T-helper 1 cell treated with Interleukin-12 subunit alpha and Interleukin-12 subunit beta and Interleukin-4 antibody, amounts not matched to agents 30 μg/mL and 1 μg/mL, for 36 hours (primary cell): ENCODE measurements around the gene GAPDH.
"Not testable (repeated sequence)": the region's sequence is repeated elsewhere in the genome, so short reads cannot be mapped to it uniquely, and the experiment has no call there.

Experiments
- H3K27ac Mint-ChIP-seq: one replicate; pipeline ENCODE4 v1.8.0; 2021; ENCODE audit warnings: mild to moderate bottlenecking, mixed read lengths
- H3K27me3 Mint-ChIP-seq: one replicate; pipeline ENCODE4 v1.8.0; 2021; ENCODE audit warnings: low read depth, mixed read lengths
- H3K36me3 Mint-ChIP-seq: one replicate; pipeline ENCODE4 v1.8.0; 2021; ENCODE audit warnings: low read depth, mixed read lengths
- H3K4me1 Mint-ChIP-seq: one replicate; pipeline ENCODE4 v1.8.0; 2021; ENCODE audit warnings: low read depth, mixed read lengths
- H3K4me3 Mint-ChIP-seq: one replicate; pipeline ENCODE4 v1.8.0; 2021; ENCODE audit warnings: mild to moderate bottlenecking, moderate library complexity, mixed read lengths
- H3K9me3 Mint-ChIP-seq: one replicate; pipeline ENCODE4 v1.8.0; 2021; ENCODE audit warnings: mixed read lengths

The GAPDH gene

DNA sequence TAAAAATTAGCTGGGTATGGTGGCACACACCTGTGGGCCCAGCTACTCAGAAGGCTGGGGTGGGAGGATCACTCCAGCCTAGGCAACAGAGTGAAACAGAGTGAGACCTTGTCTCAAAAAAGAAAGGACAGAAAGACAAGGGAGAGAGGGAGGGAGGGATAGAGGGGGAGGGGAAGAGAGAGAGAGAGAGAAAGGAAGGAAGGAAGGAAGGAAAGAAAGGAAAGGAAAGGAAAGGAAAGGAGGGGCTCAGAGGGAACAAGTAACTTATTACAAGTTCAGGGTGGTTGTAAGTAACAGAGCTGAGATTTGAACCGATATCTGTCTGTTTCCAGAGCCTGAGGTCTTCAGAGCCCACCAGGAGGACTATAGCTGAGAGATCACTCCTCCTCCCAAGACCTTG, 13.2 kb downstream of the GAPDH start:
- Mint-ChIP-seq H3K27ac (no peak overlapping the region), H3K9me3 (no peaks in the 10 kb centered on the region)

DNA sequence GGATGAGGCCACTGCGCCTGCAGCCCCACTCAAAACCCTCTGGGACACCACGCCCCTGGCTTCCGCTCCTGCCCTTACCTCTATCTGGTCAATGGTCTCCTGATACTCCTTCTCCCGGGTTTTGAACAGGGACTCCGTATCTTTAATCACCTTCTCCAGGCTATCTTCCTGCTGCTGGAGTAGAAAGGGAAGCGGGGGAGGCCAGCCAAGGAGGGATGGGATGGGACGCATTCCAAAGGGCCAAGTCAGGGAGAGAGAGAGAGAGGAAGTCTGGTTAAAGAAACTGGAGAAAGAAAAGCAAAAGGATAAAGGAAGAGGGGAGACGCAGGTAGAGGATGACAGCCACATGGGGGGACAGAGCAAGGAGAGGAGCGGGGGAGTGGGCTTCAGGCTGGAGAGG, 13.7 kb downstream of the GAPDH start:
- Mint-ChIP-seq H3K27ac (no peak overlapping the region), H3K36me3 (peaks cover 23% of the 10 kb centered on the region), H3K9me3 (no peaks in the 10 kb centered on the region), H3K27me3 (no peaks in the 10 kb centered on the region), H3K4me1 (peaks cover 15% of the 10 kb centered on the region), H3K4me3 (no peak overlapping the region)

More for the DNA sequence above, 13.2 kb downstream of the GAPDH start:
- H3K4me3 Mint-ChIP-seq, result no peak overlapping the region
- no peaks in the 10 kb centered on the region for H3K27me3 Mint-ChIP-seq
- H3K4me1 Mint-ChIP-seq, result peaks cover 12% of the 10 kb centered on the region
- H3K36me3 Mint-ChIP-seq, result peaks cover 23% of the 10 kb centered on the region

DNA sequence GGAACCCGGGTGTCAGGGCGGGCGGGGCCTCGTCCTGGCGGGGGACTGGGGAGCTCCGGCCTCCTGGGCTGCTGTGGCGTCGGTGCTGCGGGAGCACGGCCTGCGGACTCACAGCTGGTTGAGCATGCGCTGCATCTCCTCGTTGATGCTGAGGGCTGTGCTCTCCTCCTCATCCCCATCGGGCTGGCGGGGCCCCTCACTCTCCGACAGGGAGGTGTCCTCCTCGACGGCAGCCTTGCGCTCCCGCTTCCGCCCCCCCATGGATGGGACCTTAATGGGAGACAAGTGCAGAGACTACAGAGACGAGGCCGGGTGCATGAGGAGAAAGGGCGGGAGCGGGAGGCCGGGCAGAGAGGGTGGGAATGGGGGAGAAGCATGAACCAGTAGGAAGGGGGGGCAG, 14.2 kb downstream of the GAPDH start:
- Mint-ChIP-seq H3K4me1 (peaks cover 17% of the 10 kb centered on the region), H3K27me3 (no peaks in the 10 kb centered on the region), H3K27ac (no peak overlapping the region), H3K4me3 (no peak overlapping the region), H3K9me3 (no peaks in the 10 kb centered on the region), H3K36me3 (peaks cover 23% of the 10 kb centered on the region)

DNA sequence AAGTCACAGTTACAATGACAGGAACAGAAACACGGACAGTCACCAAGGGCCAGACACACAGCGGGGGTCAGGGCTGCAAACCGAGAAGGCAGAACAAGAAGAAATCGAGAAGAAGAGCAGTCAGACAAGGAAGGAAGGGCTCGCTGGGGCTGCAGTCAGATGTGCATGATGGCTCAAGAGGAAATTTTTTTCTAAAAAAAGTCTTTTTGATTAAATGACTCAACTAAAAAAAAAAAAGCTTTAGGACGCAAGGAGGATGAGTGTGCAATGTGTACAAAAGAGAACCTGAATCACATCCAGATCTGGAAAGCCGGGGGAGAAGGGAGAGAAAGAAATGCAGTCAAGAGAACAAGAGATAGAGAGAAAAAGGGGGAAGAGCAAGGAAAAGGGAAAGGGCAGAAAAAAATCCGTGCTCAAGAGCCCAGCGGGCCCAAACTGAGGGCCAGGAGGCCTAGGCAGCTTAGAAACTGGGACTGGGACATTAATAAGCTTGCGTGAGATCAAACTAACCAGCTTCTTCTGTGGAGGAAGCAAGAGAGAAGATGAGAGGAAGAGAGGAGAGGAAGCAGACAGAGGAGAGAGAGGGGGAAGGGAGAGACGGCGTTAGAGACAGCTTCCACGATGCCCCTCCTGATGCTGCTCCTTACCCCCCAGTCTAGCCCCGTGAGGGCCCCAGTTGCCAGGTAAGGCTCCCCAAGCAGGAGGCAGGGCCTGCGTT, 14.8 kb downstream of the GAPDH start:
- no peaks in the 10 kb centered on the region for H3K27me3 Mint-ChIP-seq
- H3K4me1 Mint-ChIP-seq, result peaks cover 21% of the 10 kb centered on the region
- no peak overlapping the region for H3K4me3 Mint-ChIP-seq
- H3K9me3 Mint-ChIP-seq, result no peaks in the 10 kb centered on the region
- H3K27ac Mint-ChIP-seq, result peak overlapping the region; percentile 49
- H3K36me3 Mint-ChIP-seq, result peaks cover 25% of the 10 kb centered on the region

DNA sequence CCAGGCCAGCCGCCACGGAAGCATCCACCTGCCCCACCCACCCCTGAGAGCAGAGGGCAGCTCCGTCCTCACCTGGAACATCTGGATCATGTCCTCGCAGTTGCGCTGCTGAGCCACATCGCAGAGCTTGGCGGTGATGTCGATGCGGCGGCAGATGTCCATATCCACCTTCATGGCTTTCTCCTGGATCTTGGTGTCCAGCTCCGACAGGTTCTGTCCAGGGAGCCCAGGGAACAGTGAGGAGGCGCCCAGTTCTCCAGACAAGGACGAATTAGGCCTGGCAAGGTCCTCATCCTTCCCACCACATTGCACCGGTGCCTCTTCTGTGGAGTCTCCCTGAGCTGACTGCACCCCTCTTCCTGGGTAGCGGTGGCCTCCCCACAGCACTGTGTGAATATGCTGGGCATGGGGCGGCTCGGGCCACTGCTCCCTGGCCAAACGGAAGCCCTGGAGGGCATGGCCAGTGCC, 15.4 kb downstream of the GAPDH start:
- H3K4me3 Mint-ChIP-seq, result no peak overlapping the region
- no peaks in the 10 kb centered on the region for H3K27me3 Mint-ChIP-seq
- no peak overlapping the region for H3K27ac Mint-ChIP-seq
- H3K4me1 Mint-ChIP-seq, result peaks cover 27% of the 10 kb centered on the region
- peaks cover 24% of the 10 kb centered on the region for H3K36me3 Mint-ChIP-seq
- H3K9me3 Mint-ChIP-seq, result no peaks in the 10 kb centered on the region

DNA sequence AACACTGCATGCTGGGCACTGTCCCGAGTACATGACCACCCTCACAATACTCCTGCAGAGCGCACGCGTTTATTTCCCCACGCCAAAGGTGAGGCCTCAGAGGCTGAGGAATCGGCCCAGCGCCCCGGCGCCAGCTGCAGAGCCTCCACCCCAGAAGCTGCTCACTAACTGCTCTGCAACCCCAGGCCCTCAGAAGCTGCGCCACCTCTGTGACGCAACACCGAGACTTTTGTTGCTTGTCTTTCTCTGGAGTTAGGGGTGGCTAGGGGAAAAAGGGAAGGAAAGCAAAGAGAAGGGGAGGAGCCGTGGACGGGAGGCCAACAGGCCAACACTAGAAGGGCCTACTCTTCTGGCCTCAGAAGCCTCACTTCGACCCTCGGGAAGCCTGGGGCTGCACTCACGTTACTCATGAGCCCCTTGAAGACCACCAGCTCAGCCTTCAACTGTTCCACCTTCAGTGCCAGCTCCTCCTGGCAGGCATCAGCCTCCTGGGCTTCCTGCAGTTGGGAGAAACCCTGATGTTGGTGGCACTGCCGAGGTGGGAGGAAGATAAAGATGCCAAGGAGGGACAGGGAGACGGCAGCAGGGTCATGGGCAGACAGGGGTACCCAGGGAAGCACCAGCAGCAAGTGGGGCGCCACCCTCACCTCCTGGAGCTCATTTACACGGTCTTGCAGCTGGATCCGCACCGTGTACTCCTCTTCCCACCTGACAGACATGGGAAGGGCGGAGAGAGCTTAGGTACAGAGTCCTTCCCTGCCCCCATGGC, 16.2 kb downstream of the GAPDH start:
- H3K9me3 Mint-ChIP-seq, result no peaks in the 10 kb centered on the region
- H3K4me3 Mint-ChIP-seq, result no peak overlapping the region
- H3K27ac Mint-ChIP-seq, result no peak overlapping the region
- H3K36me3 Mint-ChIP-seq, result peaks cover 30% of the 10 kb centered on the region
- no peaks in the 10 kb centered on the region for H3K27me3 Mint-ChIP-seq
- peaks cover 32% of the 10 kb centered on the region for H3K4me1 Mint-ChIP-seq

DNA sequence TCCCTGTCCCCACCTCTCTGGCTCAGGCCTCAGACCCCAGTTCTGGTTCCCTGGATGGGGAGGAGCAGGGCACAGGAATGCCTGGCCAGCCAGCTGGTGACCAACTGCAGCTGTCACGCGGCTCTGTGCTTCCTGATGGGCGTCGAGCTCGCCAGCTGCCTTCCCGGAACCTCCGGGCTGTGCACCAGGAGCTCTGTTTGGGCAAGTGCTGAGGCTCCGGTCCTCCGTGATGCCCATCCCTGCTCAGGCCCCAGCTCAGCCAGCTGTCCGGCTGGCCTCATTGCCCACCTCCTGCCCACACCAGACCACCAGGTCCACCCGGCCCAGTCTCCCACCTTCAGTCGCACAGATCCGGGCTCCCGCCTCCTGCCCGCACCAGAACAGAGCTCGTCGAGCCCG, 16.7 kb downstream of the GAPDH start:
- Mint-ChIP-seq H3K4me1 (peaks cover 32% of the 10 kb centered on the region), H3K4me3 (no peak overlapping the region), H3K9me3 (no peaks in the 10 kb centered on the region), H3K36me3 (peaks cover 26% of the 10 kb centered on the region), H3K27me3 (no peaks in the 10 kb centered on the region), H3K27ac (no peak overlapping the region)

DNA sequence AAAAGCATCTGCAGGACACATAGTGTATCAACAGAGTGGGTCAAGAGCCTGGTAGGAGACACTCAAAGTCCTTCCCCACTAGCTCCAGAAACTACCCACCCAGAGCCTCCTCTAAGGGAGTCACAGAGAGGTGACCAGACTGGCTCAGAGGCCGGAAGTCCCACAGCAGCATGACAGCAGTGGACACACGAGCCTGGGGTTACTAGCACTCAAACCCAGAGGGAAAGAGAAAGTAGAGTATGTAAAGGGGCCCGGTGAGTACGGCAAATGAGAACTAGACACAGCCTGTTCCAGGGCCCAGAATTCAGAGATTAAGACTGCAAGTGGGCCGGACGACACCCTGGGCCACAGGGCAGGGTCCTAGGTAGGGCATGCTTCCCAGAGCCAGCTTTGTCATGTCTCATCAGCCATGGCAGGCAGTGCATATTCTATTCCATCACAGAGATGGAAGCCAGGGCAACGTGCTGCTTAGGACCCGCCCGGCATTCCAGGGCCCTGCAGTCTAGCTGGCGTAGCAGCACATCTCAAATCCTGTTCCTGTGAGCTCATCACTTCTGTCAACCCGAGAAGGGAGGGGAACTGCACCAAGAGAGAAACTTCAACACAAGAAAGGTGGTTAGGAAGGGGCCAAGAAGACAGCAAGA, 17.3 kb downstream of the GAPDH start:
- Mint-ChIP-seq H3K27me3 (no peaks in the 10 kb centered on the region), H3K9me3 (no peaks in the 10 kb centered on the region), H3K4me3 (no peak overlapping the region), H3K27ac (no peak overlapping the region), H3K36me3 (peaks cover 25% of the 10 kb centered on the region), H3K4me1 (peaks cover 35% of the 10 kb centered on the region)

DNA sequence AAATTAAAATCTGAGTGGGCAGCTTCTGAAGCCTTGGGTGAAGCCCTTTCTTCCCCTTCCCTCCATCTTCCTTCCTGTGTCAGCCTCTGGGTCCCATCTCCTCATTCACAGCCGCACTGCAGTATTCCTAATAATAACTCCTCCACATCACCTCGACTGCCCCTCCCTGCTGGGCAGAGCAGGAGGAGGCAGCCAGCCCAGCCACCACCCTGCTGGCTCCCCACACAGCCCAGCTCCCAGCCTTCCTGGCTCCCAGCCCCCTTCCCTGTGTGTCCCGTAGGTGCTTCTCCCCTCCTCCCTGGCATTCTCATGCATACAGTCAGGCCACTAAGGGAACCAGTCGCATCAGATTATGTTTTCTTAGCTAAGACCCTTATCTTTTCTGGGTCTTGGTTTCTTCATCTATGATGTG, 17.8 kb downstream of the GAPDH start:
- peak overlapping the region; percentile 15 for H3K4me3 Mint-ChIP-seq
- H3K27ac Mint-ChIP-seq, result no peak overlapping the region
- peaks cover 23% of the 10 kb centered on the region for H3K36me3 Mint-ChIP-seq
- H3K27me3 Mint-ChIP-seq, result no peaks in the 10 kb centered on the region
- H3K4me1 Mint-ChIP-seq, result peaks cover 36% of the 10 kb centered on the region
- no peaks in the 10 kb centered on the region for H3K9me3 Mint-ChIP-seq

DNA sequence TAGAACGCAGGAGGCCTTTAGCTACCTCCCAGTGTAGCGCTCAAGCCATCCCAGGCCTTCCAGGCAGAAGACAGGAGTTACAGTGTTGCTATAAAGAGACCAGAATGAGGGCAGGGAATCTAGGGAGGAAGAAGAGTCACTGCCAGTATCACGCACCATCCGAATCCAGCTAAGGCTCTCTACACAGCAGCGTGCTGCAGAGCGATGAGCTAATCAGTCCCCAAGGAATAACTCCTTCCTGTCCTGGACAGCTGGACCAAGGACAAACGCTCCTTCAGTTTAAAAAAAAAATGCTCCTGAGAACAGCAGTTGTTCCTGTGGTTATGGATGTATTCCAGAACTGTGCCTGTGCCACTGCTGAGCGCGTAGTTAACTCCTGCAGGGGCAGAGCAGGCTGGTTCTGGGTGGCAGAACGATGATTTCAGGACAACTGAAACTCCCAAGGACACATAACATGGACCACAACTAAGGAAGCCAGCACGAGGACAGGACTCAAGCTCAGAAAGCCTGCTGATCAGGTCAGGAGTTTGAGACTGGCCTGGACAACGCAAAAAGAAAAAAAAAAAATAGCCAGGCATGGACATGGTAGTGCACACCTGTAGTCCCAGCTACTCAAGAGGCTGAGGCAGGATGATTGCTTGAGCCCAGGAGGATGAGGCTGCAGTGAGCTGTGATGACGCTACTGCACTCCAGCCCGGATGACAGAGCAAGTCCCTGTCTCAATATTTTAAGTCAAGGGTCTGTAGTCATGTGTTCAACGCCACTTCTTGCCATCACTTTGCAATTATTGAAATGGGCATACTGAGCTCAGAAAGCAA, 18.9 kb downstream of the GAPDH start:
- H3K36me3 Mint-ChIP-seq, result peaks cover 18% of the 10 kb centered on the region
- H3K9me3 Mint-ChIP-seq, result no peaks in the 10 kb centered on the region
- peak overlapping the region; percentile 1 for H3K4me3 Mint-ChIP-seq
- no peak overlapping the region for H3K27ac Mint-ChIP-seq
- no peaks in the 10 kb centered on the region for H3K27me3 Mint-ChIP-seq
- peaks cover 40% of the 10 kb centered on the region for H3K4me1 Mint-ChIP-seq

DNA sequence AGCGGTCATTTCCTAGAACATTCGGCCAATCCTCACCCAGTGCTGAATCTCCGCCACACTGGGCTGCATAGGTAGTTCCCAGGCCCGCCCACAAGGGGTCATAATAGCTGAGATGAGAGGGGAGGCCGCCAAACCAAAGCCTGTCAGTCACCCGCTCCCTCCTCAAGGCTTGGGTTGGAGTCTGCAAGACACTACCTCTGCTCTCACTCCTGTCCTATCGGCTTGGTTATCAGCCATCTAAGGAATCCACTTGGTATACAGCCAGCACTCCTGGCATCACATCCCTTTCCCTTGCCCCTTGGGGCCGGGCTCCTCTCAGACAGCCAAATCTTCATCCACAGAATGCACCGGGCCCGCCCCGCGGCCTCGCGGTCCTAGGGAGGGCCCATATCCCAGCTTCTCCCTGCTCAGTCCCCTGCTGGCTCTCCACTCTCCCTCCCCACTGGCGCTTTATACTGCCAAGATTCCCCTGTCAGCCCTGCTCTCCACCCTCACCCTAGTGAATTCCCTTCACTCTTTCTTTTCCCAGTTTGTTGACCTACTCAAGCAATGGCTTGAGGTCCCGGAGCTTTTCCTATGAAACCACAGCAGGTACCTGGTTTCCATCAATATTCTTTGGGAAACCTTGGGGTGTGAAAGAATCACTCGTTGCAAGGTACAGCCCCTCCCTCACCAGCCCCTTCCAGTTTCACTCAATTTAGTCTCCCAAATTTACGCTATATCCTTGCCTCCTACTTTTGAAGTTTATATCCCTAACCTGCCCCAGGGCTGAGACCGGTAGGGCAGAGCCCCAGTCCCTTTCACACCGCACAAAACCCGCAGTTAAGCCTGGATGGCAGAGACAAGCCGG, 20.1 kb downstream of the GAPDH start:
- H3K27me3 Mint-ChIP-seq, result no peaks in the 10 kb centered on the region
- H3K4me1 Mint-ChIP-seq, result peaks cover 37% of the 10 kb centered on the region
- peak overlapping the region; percentile 5 for H3K27ac Mint-ChIP-seq
- no peaks in the 10 kb centered on the region for H3K9me3 Mint-ChIP-seq
- H3K36me3 Mint-ChIP-seq, result peaks cover 16% of the 10 kb centered on the region
- H3K4me3 Mint-ChIP-seq, result peak overlapping the region; percentile 88

DNA sequence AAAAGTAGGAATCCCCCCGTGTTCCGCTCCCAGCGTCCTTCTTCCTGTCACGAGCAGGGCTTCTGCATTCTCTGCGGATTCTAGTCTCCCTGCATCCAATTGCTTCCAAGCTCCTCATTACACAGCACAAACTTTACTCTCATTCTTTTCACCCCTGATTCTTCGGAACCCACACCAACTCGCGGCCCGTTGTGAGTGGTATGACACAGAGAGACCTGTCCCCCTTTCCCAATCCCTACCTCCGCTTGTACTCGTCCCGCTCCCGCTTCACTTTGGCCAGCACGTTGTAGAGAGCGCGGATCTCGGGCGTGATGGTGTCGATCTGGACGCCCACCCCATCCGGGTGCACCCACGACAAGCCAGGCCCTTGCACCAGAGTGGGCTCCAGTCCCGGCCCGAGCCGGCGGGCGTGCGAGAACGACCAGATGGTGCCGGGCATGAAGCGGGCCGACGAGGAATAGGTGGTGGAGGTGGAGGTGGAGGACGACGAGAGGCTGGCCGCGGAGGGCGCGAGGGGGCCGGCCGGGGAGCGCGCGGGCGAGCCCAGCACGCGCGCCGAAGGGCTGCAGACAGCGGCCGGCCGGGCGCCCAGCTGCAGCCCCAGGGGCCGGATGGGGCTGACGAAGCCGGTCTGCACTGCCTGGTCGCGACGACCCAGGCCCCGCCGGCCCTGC, 20.8 kb downstream of the GAPDH start:
- Mint-ChIP-seq H3K4me3 (peak overlapping the region; percentile 88), H3K27ac (peak overlapping the region; percentile 5), H3K36me3 (peaks cover 23% of the 10 kb centered on the region), H3K9me3 (no peaks in the 10 kb centered on the region), H3K27me3 (no peaks in the 10 kb centered on the region), H3K4me1 (peaks cover 39% of the 10 kb centered on the region)

DNA sequence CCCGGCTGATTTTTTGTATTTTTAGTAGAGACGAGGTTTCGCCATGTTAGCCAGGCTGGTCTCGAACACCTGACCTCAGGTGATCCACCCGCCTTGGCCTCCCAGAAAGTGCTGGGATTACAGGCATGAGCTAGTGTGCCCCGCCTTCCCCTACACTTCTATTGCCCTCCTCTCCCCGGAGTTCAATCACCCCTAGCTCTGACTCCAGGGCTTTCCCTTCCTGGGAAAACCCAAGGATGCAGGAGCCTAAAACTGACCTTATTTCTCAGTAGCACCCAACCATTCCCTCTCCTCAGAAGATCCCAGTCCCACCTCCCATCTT, 22.1 kb downstream of the GAPDH start:
- Mint-ChIP-seq H3K4me3 (peak overlapping the region; percentile 87), H3K27ac (peak overlapping the region; percentile 71), H3K4me1 (peaks cover 44% of the 10 kb centered on the region), H3K36me3 (peaks cover 32% of the 10 kb centered on the region)
- not testable (repeated sequence) for H3K27me3 Mint-ChIP-seq, H3K9me3 Mint-ChIP-seq
